Measurements from ENCODE around the gene SEC14L1.

Gene SEC14L1

DNA sequence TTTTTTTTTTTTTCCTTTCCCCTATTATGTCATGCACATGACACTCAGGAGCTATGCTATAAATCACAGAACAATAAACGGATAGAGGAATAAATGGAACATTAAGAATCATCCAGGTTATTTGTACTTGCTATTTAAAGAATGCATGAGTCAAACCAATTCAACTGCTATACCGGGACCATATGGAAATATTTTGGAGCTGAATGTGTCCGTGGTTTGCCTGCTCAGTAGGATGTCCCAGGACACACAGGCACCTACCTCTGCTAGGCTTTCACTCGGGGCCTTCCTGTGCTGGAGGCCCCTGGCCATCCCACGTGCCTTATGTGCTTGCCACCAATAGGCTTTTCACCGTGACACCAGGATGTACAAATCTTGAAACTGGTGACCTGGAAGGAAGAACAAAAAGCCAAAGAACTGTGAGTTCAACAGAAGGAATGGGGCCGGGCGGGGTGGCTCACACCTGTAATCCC lies 15.3 kb upstream of the SEC14L1 start:
- 24% methylated on average over 7 of the region's 8 CpGs for WGBS
- H2BK120ac ChIP-seq (ENCODE audit: low read depth, low read length), result peak overlapping the region; percentile 13
- no peak overlapping the region for H3K4me3 ChIP-seq (ENCODE audit: insufficient read depth in 1 of 2, low read depth in 1 of 2, low read length in 2 of 2)
- no peaks in the 10 kb centered on the region for H3K9me3 ChIP-seq (ENCODE audit: control insufficient read depth, low read length)
- H3K36me3 ChIP-seq (ENCODE audit: control insufficient read depth in 1 of 2, insufficient read depth in 2 of 2, low read depth in 1 of 2, low read length in 2 of 2), result no peaks in the 10 kb centered on the region
- H3K4ac ChIP-seq (ENCODE audit: low read depth in 1 of 2, low read length in 2 of 2), result peak overlapping the region in 1 of 2 experiments; percentile 17
- H4K8ac ChIP-seq (ENCODE audit: low read length), result peak overlapping the region; percentile 64
- H2BK12ac ChIP-seq (ENCODE audit: low read length in 2 of 2), result peak overlapping the region in 1 of 2 experiments; percentile 59
- no peak overlapping the region for H3K9ac ChIP-seq (ENCODE audit: low read length)
- H3K4me2 ChIP-seq (ENCODE audit: low read length, poor library complexity, severe bottlenecking), result no peak overlapping the region
- DNase-seq, result peak; percentile 83
- H3K18ac ChIP-seq (ENCODE audit: low read depth in 1 of 2, low read length in 2 of 2), result peak overlapping the region; percentile 46 to 65
- H3K14ac ChIP-seq (ENCODE audit: low read length in 2 of 2), result no peak overlapping the region
- H2BK15ac ChIP-seq (ENCODE audit: low read depth, poor library complexity, severe bottlenecking), result no peak overlapping the region
- H2AFZ ChIP-seq (ENCODE audit: low read depth, low read length), result no peak overlapping the region
- peaks cover 42% of the 10 kb centered on the region for H3K4me1 ChIP-seq (ENCODE audit: control insufficient read depth, insufficient read depth, low read depth, low read length)
- peak overlapping the region; percentile 94 for H3K27ac ChIP-seq (ENCODE audit: low read length, poor library complexity, severe bottlenecking)
- peaks cover 2% of the 10 kb centered on the region for H3K79me1 ChIP-seq (replicated peaks; ENCODE audit: low read length, poor library complexity, severe bottlenecking)
- peak overlapping the region; percentile 53 for H2BK5ac ChIP-seq (ENCODE audit: low read depth, low read length, poor library complexity, severe bottlenecking)
- H3K27me3 ChIP-seq (ENCODE audit: control insufficient read depth in 1 of 2, insufficient read depth in 1 of 2, low read length in 2 of 2), result no peaks in the 10 kb centered on the region
- peak overlapping the region; percentile 90 for H2AK5ac ChIP-seq (ENCODE audit: low read length, severe bottlenecking)
- peak overlapping the region in 1 of 2 experiments; percentile 23 for H3K23ac ChIP-seq (ENCODE audit: low read length in 2 of 2)
- H4K91ac ChIP-seq (ENCODE audit: low read length), result peak overlapping the region; percentile 66

DNA sequence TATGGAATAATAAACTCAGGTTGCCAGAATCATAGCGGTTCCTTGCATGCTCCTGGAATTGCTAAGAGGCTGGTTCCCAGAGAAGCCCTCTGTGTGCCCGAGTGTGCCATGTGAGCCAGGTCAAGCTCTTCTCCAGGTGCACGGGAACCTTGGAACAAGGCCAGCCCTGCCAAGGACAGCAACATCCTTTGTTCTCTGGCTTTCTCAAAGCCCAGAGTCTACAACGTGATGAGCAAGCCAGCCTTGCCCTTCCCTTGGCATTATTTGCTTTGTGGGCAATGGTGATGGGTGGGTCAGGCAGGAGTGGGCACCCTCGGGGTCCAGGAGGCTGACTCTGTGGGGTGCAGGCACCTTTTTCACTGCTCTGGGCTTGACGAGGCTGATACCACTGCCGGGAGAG lies 14.2 kb upstream of the SEC14L1 start:
- peak overlapping the region; percentile 36 for H4K91ac ChIP-seq (ENCODE audit: low read length)
- no peak overlapping the region for H3K27ac ChIP-seq (ENCODE audit: low read length, poor library complexity, severe bottlenecking)
- H3K27me3 ChIP-seq (ENCODE audit: control insufficient read depth in 1 of 2, insufficient read depth in 1 of 2, low read length in 2 of 2), result no peaks in the 10 kb centered on the region
- peak overlapping the region; percentile 90 for H2AK5ac ChIP-seq (ENCODE audit: low read length, severe bottlenecking)
- no peak overlapping the region for H3K9ac ChIP-seq (ENCODE audit: low read length)
- H2BK15ac ChIP-seq (ENCODE audit: low read depth, poor library complexity, severe bottlenecking), result peak overlapping the region; percentile 55
- no peaks in the 10 kb centered on the region for H3K9me3 ChIP-seq (ENCODE audit: control insufficient read depth, low read length)
- peak overlapping the region in 1 of 2 experiments; percentile 65 for H3K4ac ChIP-seq (ENCODE audit: low read depth in 1 of 2, low read length in 2 of 2)
- WGBS, result 88% methylated on average over 5 of the region's 7 CpGs
- H2AFZ ChIP-seq (ENCODE audit: low read depth, low read length), result no peak overlapping the region
- peak overlapping the region in 1 of 2 experiments; percentile 62 for H3K18ac ChIP-seq (ENCODE audit: low read depth in 1 of 2, low read length in 2 of 2)
- peaks cover 37% of the 10 kb centered on the region for H3K4me1 ChIP-seq (ENCODE audit: control insufficient read depth, insufficient read depth, low read depth, low read length)
- H3K79me1 ChIP-seq (replicated peaks; ENCODE audit: low read length, poor library complexity, severe bottlenecking), result peaks cover 2% of the 10 kb centered on the region
- DNase-seq, result no peak
- H3K36me3 ChIP-seq (ENCODE audit: control insufficient read depth in 1 of 2, insufficient read depth in 2 of 2, low read depth in 1 of 2, low read length in 2 of 2), result no peaks in the 10 kb centered on the region
- H3K14ac ChIP-seq (ENCODE audit: low read length in 2 of 2), result peak overlapping the region in 1 of 2 experiments; percentile 18
- peak overlapping the region; percentile 76 to 81 for H2BK12ac ChIP-seq (ENCODE audit: low read length in 2 of 2)
- no peak overlapping the region for H4K8ac ChIP-seq (ENCODE audit: low read length)
- H3K4me2 ChIP-seq (ENCODE audit: low read length, poor library complexity, severe bottlenecking), result no peak overlapping the region
- no peak overlapping the region for H2BK120ac ChIP-seq (ENCODE audit: low read depth, low read length)
- no peak overlapping the region for H3K23ac ChIP-seq (ENCODE audit: low read length in 2 of 2)
- H3K4me3 ChIP-seq (ENCODE audit: insufficient read depth in 1 of 2, low read depth in 1 of 2, low read length in 2 of 2), result no peak overlapping the region
- H2BK5ac ChIP-seq (ENCODE audit: low read depth, low read length, poor library complexity, severe bottlenecking), result no peak overlapping the region

DNA sequence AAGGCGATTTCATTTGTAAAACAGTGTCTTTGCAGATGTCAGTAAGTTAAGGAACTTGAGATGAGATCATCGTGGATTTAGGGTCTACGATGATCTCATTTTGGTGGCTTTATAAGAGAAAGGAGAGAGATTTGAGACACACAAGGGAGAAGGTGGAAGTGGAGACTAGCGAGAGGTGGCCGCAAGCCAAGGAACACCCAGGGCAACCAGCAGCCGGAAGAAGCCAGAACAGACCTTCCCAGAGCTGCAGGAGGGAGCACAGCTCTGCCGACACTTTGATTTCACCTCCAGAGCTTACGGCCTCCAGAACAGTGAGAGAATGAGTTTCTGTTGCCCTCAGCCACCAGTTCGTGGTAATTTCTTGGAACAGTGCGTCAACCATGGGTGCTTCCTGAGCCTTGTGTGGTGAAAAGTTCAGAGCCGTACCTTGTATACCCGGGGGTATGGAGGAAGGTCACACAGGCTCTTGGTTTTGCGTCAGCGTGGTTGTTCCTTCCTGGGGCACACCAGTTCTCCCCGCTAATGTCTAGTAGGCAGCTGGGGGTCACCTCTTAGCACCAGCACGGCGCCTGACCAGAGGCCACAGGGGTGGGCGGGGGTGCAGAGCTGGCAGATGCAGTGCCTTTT lies 12.9 kb upstream of the SEC14L1 start:
- WGBS, result 92% methylated on average over 17 of the region's 18 CpGs
- H3K9me3 ChIP-seq (ENCODE audit: control insufficient read depth, low read length), result no peaks in the 10 kb centered on the region

DNA sequence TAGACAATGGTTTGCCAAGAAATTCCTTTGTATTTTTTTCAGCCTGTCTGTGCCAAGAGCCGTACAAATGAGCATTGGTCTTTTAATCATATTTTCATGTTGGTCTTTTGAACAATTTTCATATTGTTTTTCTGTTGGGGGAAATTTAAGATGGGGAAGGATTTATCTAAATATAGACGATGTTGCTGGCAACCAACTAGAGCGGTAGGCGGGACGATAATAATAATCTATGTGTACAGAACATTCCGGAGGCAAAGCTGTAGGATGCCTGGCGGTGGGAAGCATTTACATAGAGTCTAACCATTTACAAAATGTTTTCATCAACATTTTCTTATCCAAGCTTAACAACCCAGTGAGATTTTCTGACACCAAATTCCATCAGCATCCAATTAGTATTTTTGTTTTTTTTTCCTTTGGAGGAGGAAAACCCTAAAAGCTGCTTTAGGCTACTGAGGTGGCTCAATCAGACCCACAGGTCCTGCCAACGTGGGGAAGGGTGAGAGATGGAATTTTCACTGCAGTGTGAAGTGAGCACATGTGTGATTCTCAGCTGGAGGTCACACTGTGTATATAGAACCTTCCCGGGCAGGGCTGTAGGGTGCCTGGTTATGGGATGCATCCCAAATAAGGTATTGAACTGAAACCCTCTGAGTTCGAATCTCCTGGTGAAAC lies 11.7 kb upstream of the SEC14L1 start:
- Histone ChIP-seq H4K8ac (ENCODE audit: low read length) (peak overlapping the region; percentile 75), H3K23ac (ENCODE audit: low read length in 2 of 2) (no peak overlapping the region), H2BK15ac (ENCODE audit: low read depth, poor library complexity, severe bottlenecking) (no peak overlapping the region), H2AFZ (ENCODE audit: low read depth, low read length) (no peak overlapping the region), H3K4me2 (ENCODE audit: low read length, poor library complexity, severe bottlenecking) (no peak overlapping the region), H3K9ac (ENCODE audit: low read length) (peak overlapping the region; percentile 50), H3K4ac (ENCODE audit: low read depth in 1 of 2, low read length in 2 of 2) (peak overlapping the region; percentile 26 to 44), H2BK12ac (ENCODE audit: low read length in 2 of 2) (peak overlapping the region; percentile 94 to 96), H3K9me3 (ENCODE audit: control insufficient read depth, low read length) (no peaks in the 10 kb centered on the region), H3K14ac (ENCODE audit: low read length in 2 of 2) (no peak overlapping the region), H3K4me1 (ENCODE audit: control insufficient read depth, insufficient read depth, low read depth, low read length) (peaks cover 36% of the 10 kb centered on the region), H4K91ac (ENCODE audit: low read length) (no peak overlapping the region), H3K4me3 (ENCODE audit: insufficient read depth in 1 of 2, low read depth in 1 of 2, low read length in 2 of 2) (peak overlapping the region in 1 of 2 experiments; percentile 25), H3K36me3 (ENCODE audit: control insufficient read depth in 1 of 2, insufficient read depth in 2 of 2, low read depth in 1 of 2, low read length in 2 of 2) (no peaks in the 10 kb centered on the region), H2BK120ac (ENCODE audit: low read depth, low read length) (peak overlapping the region; percentile 80), H3K27me3 (ENCODE audit: control insufficient read depth in 1 of 2, insufficient read depth in 1 of 2, low read length in 2 of 2) (no peaks in the 10 kb centered on the region), H3K27ac (ENCODE audit: low read length, poor library complexity, severe bottlenecking) (peak overlapping the region; percentile 33), H3K18ac (ENCODE audit: low read depth in 1 of 2, low read length in 2 of 2) (peak overlapping the region; percentile 44 to 63), H2AK5ac (ENCODE audit: low read length, severe bottlenecking) (peak overlapping the region; percentile 47), H3K79me1 (replicated peaks; ENCODE audit: low read length, poor library complexity, severe bottlenecking) (peaks cover 2% of the 10 kb centered on the region), H2BK5ac (ENCODE audit: low read depth, low read length, poor library complexity, severe bottlenecking) (no peak overlapping the region)
- DNase-seq, result no peak
- WGBS, result 70% methylated on average over 10 of the region's 10 CpGs

More for the DNA sequence above, 12.9 kb upstream of the SEC14L1 start:
- DNase-seq, result no peak
- Histone ChIP-seq H3K4ac (ENCODE audit: low read depth in 1 of 2, low read length in 2 of 2) (peak overlapping the region; percentile 67 to 74), H2BK12ac (ENCODE audit: low read length in 2 of 2) (peak overlapping the region; percentile 82 to 96), H4K91ac (ENCODE audit: low read length) (peak overlapping the region; percentile 81), H3K14ac (ENCODE audit: low read length in 2 of 2) (no peak overlapping the region), H3K36me3 (ENCODE audit: control insufficient read depth in 1 of 2, insufficient read depth in 2 of 2, low read depth in 1 of 2, low read length in 2 of 2) (no peaks in the 10 kb centered on the region), H2AFZ (ENCODE audit: low read depth, low read length) (no peak overlapping the region), H3K79me1 (replicated peaks; ENCODE audit: low read length, poor library complexity, severe bottlenecking) (peaks cover 2% of the 10 kb centered on the region), H2AK5ac (ENCODE audit: low read length, severe bottlenecking) (peak overlapping the region; percentile 0), H2BK15ac (ENCODE audit: low read depth, poor library complexity, severe bottlenecking) (peak overlapping the region; percentile 83), H4K8ac (ENCODE audit: low read length) (peak overlapping the region; percentile 80), H3K23ac (ENCODE audit: low read length in 2 of 2) (no peak overlapping the region), H3K4me3 (ENCODE audit: insufficient read depth in 1 of 2, low read depth in 1 of 2, low read length in 2 of 2) (peak overlapping the region in 1 of 2 experiments; percentile 43), H3K4me1 (ENCODE audit: control insufficient read depth, insufficient read depth, low read depth, low read length) (peaks cover 35% of the 10 kb centered on the region), H3K27me3 (ENCODE audit: control insufficient read depth in 1 of 2, insufficient read depth in 1 of 2, low read length in 2 of 2) (no peaks in the 10 kb centered on the region), H3K27ac (ENCODE audit: low read length, poor library complexity, severe bottlenecking) (peak overlapping the region; percentile 15), H2BK120ac (ENCODE audit: low read depth, low read length) (no peak overlapping the region), H3K9ac (ENCODE audit: low read length) (peak overlapping the region; percentile 51), H3K18ac (ENCODE audit: low read depth in 1 of 2, low read length in 2 of 2) (peak overlapping the region; percentile 5 to 57), H2BK5ac (ENCODE audit: low read depth, low read length, poor library complexity, severe bottlenecking) (no peak overlapping the region), H3K4me2 (ENCODE audit: low read length, poor library complexity, severe bottlenecking) (no peak overlapping the region)

All from mesenchymal stem cell (in vitro differentiated cells and primary cell).